GM10248 (cell line): Measurements from ENCODE around the gene NOA1.

Experiments used
- CTCF ChIA-PET: fragments of 300-600 bp; sonication (Branson Sonifier 250); formaldehyde crosslinking; extraction: SDS; loops from one replicate; lab custom pipeline; 2021; ENCODE audit warnings: antibody characterized with exemption; lab: Yijun Ruan, JAX
- POLR2A ChIA-PET: fragments of 350-650 bp; sonication (Branson Sonifier 250); formaldehyde crosslinking; extraction: SDS; loops from one replicate; lab custom pipeline; 2020; ENCODE audit warnings: antibody characterized with exemption; lab: Yijun Ruan, JAX
- DNase-seq: peaks from one replicate; pipeline ENCODE4 v3.0.0; 2012; ENCODE audit errors: extremely low spot score
- CTCF ChIP-seq: IDR thresholded peaks from 2 replicates; pipeline ENCODE4 v1.5.1; 2012; ENCODE audit warnings: mild to moderate bottlenecking, low read depth; ENCODE audit errors: extremely low read depth, missing control alignments, control extremely low read depth

Gene NOA1

GRCh38 chr4:56971383-56971782 lies 6.0 kb downstream of the NOA1 start:
- TF ChIP-seq CTCF: no peak
- ChIA-PET POLR2A (interaction anchor here (0.7 kb wide), 1 partner anchor 536 kb away, joined by 5 read pairs; the partner anchor contains the start of gene PPAT), CTCF (no interaction called here)
- DNase-seq: no peak

GRCh38 chr4:56961107-56961500 lies 16.3 kb downstream of the NOA1 start:
- TF ChIP-seq CTCF: no peak
- DNase-seq: no peak
- ChIA-PET CTCF (interaction anchor here (1.2 to 2.1 kb wide), 7 partner anchors 9 to 54 kb away, joined by 3 to 18 read pairs (median 5); partner anchors contain the start of genes NOA1, POLR2B and REST), POLR2A (interaction anchor here (1.5 kb wide), 1 partner anchor 17 kb away, joined by 5 read pairs; the partner anchor contains the start of gene NOA1)

- TF ChIP-seq CTCF: no peak
- no peak for DNase-seq
- CTCF ChIA-PET: interaction anchor here (1.0 to 2.0 kb wide), 3 partner anchors 15 to 52 kb away, joined by 3 to 5 read pairs (median 3); partner anchors contain the start of gene REST
- POLR2A ChIA-PET: no interaction called here
Measured at GRCh38 chr4:56959100-56959499, 18.3 kb downstream of the NOA1 start.

- CTCF ChIA-PET: interaction anchor here (1.1 to 1.6 kb wide), 3 partner anchors 9 to 40 kb away, joined by 3 read pairs; no protein-coding TSS in a partner anchor
- POLR2A ChIA-PET: no interaction called here
- no peak for TF ChIP-seq CTCF
- DNase-seq: no peak
Measured at GRCh38 chr4:56958111-56958517, 19.3 kb downstream of the NOA1 start.

- ChIA-PET POLR2A (interaction anchor here (0.9 kb wide), 1 partner anchor 23 kb away, joined by 3 read pairs; the partner anchor contains the start of gene NOA1), CTCF (interaction anchor here (1.3 to 2.0 kb wide), 3 partner anchors 10 to 23 kb away, joined by 3 to 6 read pairs (median 5); partner anchors contain the start of gene NOA1)
- no peak for DNase-seq
- TF ChIP-seq CTCF: no peak
Measured at GRCh38 chr4:56953680-56954520, 23.5 kb downstream of the NOA1 start.

GRCh38 chr4:56941403-56941802 lies 36.0 kb downstream of the NOA1 start:
- ChIA-PET POLR2A (no interaction called here), CTCF (interaction anchor here (1.1 kb wide), 1 partner anchor 19 kb away, joined by 3 read pairs; no protein-coding TSS in a partner anchor)
- DNase-seq: no peak
- TF ChIP-seq CTCF: no peak
